ENCODE results near the gene ARPC1B.

Gene ARPC1B

DNA sequence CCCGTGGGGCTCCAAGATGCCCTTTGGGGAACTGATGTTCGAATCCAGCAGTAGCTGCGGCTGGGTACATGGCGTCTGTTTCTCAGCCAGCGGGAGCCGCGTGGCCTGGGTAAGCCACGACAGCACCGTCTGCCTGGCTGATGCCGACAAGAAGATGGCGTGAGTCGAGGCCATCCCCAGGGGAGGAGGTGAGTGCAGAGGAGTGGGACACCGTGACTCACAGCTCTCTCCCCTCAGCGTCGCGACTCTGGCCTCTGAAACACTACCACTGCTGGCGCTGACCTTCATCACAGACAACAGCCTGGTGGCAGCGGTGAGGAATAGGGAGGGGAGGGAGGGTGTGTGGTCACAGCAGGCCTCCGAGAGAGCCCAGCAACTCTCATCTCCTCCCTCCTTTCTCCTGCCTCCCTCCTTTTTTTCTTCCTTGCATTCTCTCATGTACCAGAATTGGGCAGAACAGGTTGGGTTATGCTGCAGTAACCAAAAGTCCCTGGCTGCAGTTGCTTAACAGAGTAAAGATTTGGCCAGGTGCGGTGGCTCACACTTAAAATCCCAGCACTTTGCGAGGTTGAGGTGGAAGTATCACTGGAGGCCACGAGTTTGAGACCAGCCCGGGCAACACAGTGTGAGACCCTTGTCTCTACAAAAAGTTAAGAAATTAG, 16.5 kb downstream of the ARPC1B start:
- no peak for DNase-seq

GRCh38 chr7:99392046-99392445, 17.5 kb downstream of the ARPC1B start:
- peak; percentile 45 for DNase-seq

DNA sequence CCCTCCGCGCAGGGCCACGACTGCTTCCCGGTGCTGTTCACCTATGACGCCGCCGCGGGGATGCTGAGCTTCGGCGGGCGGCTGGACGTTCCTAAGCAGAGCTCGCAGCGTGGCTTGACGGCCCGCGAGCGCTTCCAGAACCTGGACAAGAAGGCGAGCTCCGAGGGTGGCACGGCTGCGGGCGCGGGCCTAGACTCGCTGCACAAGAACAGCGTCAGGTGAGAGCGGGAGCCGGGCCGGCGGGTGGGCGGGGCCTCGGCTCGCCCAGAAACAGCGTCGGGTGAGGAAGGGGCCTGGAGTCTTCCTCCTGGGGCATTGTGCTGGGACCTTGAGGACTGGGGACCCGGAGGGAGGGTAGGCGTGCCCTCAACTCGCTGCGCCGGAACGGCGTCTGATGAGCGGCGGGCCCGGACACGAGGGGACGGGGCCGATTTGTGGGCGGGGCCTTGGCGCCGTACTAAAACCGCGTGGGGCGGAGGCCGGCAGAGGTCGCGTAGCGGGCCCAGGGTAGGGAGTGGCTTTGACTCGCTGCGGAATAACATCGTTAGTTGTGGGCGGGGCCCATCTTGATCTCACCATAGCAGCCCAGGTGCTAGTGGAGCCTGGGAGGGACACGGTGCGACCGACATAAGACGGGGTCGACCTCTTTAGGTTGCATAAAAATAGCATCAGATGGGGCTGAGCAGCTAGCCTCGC, 18.3 kb downstream of the ARPC1B start:
- DNase-seq = peak; percentile 94

DNA sequence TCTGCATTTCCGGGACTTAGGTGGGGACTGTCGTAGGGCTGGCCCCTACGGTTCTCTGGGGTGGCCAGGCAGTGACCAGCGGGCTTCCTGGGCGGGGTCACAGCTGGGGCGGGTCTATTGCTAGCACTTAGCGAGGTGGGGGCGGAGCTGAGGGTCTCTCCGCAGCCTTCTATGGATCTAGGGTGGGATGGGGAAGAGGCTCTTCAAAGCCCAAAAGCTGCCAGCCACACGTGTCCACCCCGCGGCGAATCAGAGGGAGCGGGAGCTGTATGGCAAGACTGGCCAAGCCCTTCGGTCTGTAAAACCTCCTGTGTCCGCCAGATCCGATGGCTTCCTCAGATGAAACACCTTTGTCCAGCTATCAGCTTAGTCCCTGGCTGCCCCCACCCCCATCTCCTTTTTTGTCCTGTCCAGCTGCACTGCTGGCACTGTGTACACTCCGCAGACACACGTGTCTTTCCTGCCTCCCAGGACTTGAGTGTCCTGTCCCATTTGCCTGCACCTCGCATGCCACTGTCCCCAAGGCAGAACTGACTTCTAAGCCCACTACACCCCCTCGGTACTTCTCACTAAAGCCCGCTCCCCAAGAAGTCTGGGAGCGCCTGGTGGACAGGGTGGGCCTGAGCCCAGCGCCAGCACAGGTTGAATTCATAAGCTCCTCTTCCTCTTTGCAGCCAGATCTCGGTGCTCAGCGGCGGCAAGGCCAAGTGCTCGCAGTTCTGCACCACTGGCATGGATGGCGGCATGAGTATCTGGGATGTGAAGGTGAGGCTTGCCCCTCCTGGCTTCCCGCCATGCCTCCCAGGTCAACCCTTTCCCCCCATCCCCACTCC, 19.0 kb downstream of the ARPC1B start:
- DNase-seq = peak; percentile 94

GRCh38 chr7:99394188-99394502, 19.6 kb downstream of the ARPC1B start:
- no peak for DNase-seq

GRCh38 chr7:99395616-99396327, 21.2 kb downstream of the ARPC1B start:
- no peak for DNase-seq

DNA sequence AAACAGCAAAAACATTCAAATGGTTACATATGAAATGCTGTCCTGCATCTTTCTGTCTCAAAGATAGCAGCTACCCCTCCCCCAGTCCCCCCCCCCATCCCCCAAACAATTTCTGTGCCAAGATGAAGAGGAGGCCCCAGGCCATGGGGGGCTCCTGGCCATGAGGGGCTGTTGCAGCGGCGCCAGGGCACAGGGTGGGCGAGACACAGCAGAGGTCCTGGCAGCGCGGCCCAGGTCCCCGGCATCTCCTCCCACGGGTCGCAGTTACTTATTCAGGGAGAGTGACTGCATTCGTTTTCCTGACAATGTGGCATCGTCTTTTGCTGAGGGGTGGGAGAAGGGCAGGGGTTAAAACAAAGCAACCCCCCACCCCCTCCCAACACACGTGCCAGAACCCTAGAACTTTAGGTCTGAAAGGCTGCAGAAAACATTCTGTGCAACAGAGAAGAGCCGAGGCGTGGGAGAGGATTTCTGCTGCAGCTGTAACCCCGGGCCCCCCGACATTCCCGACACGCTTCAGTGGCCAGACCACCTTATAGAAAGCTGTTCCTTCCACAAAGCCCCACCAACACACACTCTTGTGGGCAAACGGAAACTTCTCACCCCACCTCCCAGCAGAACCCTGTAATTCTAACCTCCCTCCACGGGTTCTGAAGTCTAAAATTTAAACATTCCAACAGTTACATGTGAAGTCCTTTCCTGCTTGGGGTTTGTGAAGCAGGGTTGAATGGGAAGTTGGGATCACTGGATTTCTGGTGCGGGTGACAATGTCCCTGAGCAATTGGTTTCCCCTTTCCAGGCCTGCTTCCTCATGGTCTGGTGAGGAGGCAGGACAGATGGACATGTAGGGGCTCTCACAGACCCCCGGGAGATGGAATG, 22.1 kb downstream of the ARPC1B start:
- no peak for DNase-seq

DNA sequence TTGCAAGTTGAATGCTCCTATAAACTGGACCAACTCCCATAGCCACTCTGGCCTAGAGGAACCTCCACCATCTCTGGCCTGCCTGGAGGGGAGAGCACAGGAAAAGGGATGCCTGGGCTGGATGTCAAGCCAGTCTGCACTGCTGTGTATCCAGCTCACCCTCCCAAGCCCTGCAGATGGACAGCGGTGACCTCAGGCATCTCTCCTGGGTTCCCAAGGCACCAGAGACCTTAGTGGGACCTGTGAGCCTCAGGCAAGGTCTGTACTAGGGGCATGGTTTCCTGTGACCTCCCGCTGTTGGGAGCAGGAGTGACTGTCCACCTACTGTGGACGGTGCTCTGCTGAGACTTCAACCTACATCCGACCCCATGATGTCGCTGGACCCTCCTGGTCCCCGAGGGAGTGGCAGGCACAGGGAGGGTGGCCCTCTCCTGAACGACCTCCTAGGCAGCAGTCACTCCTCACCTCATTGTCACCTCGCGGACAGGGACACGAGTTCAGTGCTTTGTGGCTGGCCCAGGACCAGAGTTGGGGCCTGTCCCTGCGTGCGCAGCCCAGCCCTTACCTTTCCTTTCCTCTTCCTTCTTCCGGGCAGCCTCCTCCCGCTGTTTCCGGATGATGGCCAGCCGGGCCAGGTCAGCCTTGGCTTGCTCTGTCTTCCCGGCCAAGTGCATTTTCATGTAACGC, 22.9 kb downstream of the ARPC1B start:
- no peak for DNase-seq

- DNase-seq = no peak
Measured at GRCh38 chr7:99398891-99399445, 24.4 kb downstream of the ARPC1B start.

DNA sequence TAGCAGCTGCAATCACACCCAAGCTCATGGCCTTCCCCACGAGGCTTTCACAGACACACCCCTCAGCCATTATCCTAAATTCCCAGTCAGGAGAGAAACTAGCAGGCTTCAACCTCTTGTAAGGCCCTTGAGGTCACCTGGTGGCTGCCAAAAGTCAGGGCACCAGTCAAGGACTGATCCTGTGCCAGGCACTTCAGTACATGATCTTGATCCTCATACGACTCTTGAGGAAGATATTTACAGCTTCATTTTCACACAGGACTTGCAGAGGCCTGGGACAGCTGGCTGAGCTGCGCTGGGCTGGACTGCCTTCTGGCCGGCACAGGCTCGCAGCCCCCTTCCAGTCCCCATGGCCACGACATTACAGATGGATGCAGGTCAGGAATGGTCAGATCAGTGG, 25.1 kb downstream of the ARPC1B start:
- no peak for DNase-seq

GRCh38 chr7:99402854-99403253, 28.3 kb downstream of the ARPC1B start:
- no peak for DNase-seq

DNA sequence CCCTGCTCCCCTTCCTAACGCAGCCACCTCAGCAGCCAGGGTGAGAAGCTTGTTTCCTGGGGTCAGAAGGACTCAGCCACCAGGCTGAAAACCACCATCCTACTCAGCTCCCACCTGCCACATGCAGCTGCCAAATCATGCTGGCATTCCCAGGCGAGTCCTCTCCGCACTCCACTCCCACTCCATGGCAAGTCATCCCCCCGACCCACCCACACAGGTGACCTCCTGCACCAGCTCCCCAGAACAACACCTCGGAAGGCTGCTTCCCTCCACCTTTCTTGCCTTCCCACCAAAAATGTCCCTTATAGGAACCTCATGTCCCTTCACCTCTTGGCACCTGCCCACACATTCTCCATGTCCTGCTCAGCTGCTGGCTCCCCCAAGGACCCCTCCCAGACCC, 29.2 kb downstream of the ARPC1B start:
- DNase-seq = no peak

DNA sequence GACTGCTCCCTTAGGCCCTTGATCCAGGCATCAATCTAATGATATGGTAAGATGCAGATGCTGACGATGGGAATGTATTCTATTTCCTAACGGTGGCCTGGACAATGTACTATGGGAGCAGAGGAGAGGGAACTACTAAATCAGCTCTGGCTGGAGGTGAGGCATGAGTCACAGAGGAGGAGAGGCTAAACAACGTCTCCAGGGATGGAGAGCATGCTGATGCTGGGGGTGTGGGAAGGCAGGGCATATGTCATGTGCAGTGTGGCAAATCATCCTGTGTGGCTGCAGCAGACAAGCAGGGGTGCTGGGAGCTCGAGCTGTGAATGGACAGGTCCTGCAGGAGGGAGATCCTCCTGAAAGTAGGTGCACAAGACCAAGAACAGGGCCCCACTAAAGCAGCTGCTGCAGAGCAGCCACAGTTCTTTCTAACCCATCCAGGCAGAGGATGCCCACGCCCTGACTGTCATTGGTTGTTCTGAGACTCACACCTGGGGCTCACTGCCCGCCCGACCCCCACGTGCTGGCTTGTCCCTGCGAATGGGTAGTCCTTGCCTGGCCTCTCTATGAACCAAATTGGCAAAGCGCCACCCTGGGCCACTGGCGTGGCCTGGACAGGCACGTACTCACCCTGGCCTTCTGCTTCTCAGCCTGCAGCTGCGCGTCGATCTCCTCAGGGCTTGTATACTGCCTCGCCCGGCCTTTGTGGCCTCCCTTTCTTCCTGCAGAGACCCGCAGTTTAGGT, 29.9 kb downstream of the ARPC1B start:
- DNase-seq = no peak

DNA sequence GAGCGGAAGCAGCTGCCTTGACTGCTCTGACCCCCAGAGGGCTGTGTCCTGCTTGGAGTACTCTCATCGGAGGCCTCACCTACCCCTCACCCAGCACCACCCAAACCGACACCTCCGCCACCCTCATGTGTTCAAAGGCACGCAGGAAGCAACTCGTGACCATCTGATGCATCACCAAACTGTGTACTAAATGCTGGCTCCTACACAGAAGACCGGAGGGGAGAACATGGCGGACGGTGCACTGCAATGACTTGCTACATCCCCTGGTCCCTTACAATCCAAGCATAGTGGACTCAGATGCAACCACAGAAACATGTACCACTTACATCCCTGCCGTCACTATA, 30.4 kb downstream of the ARPC1B start:
- DNase-seq = no peak

DNA sequence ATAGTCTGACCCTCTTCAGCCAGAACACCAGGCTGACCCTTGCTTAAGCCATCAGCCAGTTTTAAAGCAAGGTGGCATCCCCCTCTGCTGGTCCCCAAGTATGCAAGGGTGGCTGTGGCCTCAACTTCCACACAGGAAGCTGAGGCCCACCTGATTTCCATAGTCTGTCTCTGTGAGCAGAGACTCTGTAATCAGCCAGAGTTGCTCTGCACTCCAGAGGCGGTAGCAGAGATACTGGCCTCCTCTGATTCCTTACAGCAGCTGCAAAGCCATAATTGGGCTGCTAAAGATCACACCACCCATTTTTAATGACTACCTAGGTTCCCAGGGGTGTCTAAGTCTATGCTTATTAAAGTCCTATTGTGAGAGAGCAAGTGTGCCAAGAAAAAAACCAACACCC, 32.0 kb downstream of the ARPC1B start:
- no peak for DNase-seq

DNA sequence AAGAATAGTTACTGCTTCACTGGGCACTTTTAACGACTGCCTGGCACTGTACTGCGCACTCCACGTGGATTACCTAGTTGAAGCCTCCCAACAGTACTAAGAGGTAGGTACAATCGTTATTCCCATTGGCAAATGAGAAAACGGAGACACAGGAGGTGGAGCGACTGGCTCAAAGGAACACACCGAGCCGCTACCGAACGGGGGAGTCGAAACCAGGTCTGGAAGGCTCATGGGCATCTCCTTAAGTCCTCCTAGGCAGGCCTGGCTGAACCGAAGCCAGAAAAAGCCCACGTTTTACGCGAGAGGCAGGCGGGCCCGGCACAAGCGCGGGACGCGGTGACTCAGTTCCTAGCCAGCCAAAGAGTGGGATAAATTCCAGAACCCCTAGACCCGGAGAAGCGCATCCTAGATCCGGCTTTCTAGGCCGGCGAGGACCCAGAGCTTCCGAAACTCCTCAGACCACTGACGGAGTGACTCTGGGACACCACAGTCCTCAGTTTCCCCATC, 33.4 kb downstream of the ARPC1B start:
- peak; percentile 47 for DNase-seq

DNA sequence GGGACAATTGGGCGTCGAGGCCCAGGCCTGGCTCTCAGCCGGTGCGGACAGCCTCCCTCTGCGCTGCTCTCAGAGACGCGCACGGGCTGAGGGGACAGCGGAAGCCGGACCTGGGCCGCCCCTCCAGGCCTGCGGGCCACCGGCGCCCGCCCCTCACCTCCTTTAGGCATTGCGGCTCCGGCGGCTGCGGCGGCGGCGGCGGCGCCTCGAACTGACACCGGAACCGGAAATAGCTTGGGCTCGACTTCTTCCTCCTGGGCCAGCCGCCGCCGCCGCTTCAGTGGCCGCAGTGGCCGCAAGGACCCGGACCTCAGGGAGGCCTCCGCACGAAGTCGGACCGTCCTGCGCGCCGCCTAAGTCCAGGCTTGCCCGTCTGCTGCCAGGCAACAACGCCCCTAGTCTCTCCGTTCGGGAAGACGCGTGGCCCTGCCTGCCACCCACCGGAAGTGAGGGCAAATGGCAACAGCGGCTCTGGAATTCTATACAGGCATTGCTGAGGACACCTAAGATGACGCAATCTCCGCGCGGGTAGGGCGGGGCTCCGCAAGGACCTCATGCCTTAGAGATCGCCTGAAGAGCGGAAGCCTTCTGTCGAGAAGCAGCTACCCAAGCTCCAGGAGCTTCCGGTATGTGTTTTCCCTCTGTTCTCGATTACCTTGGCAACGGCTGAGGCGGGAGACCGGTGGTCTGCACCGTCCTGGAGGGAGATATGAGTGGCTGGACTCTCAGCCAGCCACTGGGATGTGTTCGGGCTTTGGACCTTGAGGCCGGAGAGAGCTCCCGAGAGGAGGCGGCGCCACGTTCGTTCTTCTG, 34.1 kb downstream of the ARPC1B start, which contains the start of the genes BUD31 and PDAP1:
Gene BUD31, plus strand, starts transcription at position 591 of the 813 bp plus-strand sequence. CDS start 2,124 bp downstream, outside the sequence.
Gene PDAP1, minus strand, starts transcription at position 219 of the 813 bp plus-strand sequence. Its CDS starts 49 bp downstream, at position 170.
- peak; percentile 94 for DNase-seq

GRCh38 chr7:99409192-99409572, 34.7 kb downstream of the ARPC1B start:
- DNase-seq = no peak

GRCh38 chr7:99409806-99410205, 35.3 kb downstream of the ARPC1B start:
- DNase-seq = no peak
